ENCODE results near the gene OR6J1.

DNA sequence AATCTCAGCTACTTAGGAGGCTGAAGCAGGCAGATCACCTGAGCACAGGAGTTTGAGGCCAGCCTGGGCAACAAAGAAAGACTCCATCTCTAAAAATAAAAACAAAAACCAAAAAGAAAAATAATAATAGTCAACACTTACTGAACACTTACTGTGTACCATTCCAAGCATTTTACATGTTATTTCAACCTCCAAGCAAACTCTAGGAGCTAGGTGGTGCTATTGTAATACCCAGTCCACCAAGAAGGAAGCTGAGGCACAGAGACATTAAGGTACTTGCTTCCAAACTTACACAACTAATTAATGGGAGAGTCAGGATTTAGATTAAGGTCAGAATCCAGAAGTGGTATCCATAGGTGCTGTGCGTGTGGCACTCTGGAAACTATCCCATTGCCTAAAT, 13.7 kb upstream of the OR6J1 start:
- TF ChIP-seq POLR2A (IDR thresholded peaks at IDR 0.05): no peak
- TF ChIP-seq EP300 (IDR thresholded peaks at IDR 0.05): no peak

Measured in tibial nerve (tissue), 3 donors.